HPDE6-E6E7 (cell line): Measurements from ENCODE around the gene SPEM1.

Experiments
- DNase-seq: peaks from one replicate; pipeline ENCODE4 v3.0.0; 2011; ENCODE audit warnings: missing footprints; ENCODE audit errors: extremely low spot score

The SPEM1 gene

GRCh38 chr17:7418472-7419152, 1.5 kb upstream of the SPEM1 start:
- DNase-seq = no peak

GRCh38 chr17:7421186-7421585, 1.1 kb downstream of the SPEM1 start:
- no peak for DNase-seq

- DNase-seq = no peak
Measured at GRCh38 chr17:7423679-7424078, 3.6 kb downstream of the SPEM1 start.

GRCh38 chr17:7425316-7425715, 5.2 kb downstream of the SPEM1 start, which contains the start of gene SPEM2:
SPEM2 (plus strand) TSS chr17:7425616; CDS start chr17:7425689, 73 bp downstream.
- no peak for DNase-seq

- DNase-seq = no peak
Measured at GRCh38 chr17:7425756-7426155, 5.6 kb downstream of the SPEM1 start.

- DNase-seq = no peak
Measured at GRCh38 chr17:7426203-7426863, 6.2 kb downstream of the SPEM1 start.

- DNase-seq = no peak
Measured at GRCh38 chr17:7426896-7427489, 6.9 kb downstream of the SPEM1 start.

- no peak for DNase-seq
Measured at GRCh38 chr17:7427549-7427948, 7.4 kb downstream of the SPEM1 start.

- DNase-seq = no peak
Measured at GRCh38 chr17:7428557-7428956, 8.4 kb downstream of the SPEM1 start, which contains the start of gene SPEM3. SPEM3 (plus strand) TSS chr17:7428857; CDS start chr17:7428903, 46 bp downstream.

GRCh38 chr17:7429722-7430121, 9.6 kb downstream of the SPEM1 start:
- DNase-seq = no peak

- no peak for DNase-seq
Measured at GRCh38 chr17:7431231-7431630, 11.1 kb downstream of the SPEM1 start.

- no peak for DNase-seq
Measured at GRCh38 chr17:7432296-7432695, 12.2 kb downstream of the SPEM1 start.

- no peak for DNase-seq
Measured at GRCh38 chr17:7435676-7436555, 15.8 kb downstream of the SPEM1 start.

GRCh38 chr17:7436556-7437368, 16.6 kb downstream of the SPEM1 start:
- DNase-seq = no peak

- no peak for DNase-seq
Measured at GRCh38 chr17:7437369-7437863, 17.3 kb downstream of the SPEM1 start.

GRCh38 chr17:7437950-7438614, 18.0 kb downstream of the SPEM1 start:
- no peak for DNase-seq

- no peak for DNase-seq
Measured at GRCh38 chr17:7438656-7439460, 18.7 kb downstream of the SPEM1 start.

GRCh38 chr17:7439462-7440112, 19.5 kb downstream of the SPEM1 start, which contains the start of gene FGF11:
FGF11 (plus strand) TSS chr17:7439512; CDS start chr17:7439621, 109 bp downstream.
- DNase-seq = no peak
